ENCODE data around the gene GNB1L.
A peak's percentile ranks its signal among the peaks of the same experiment; 100 is the strongest.

Gene GNB1L

GRCh38 chr22:19875531-19876313 lies 21.0 kb upstream of the GNB1L start:
- no peak for TF ChIP-seq CTCF (IDR thresholded peaks at IDR 0.05; ENCODE audit: low read depth, low read length)
- DNase-seq (ENCODE audit: low read depth, low spot score), result peak; percentile 13
- no peak overlapping the region for H3K4me3 ChIP-seq (ENCODE audit: low read depth, low read length)
- in situ Hi-C loops (cut with HindIII; ENCODE audit: low sequenced_read_pairs), result no loop called here

- no peak for DNase-seq (ENCODE audit: low read depth, low spot score)
Observed at GRCh38 chr22:19875061-19875530, 20.4 kb upstream of the GNB1L start.

GRCh38 chr22:19874307-19875060 lies 19.8 kb upstream of the GNB1L start:
- in situ Hi-C loops (cut with HindIII; ENCODE audit: low sequenced_read_pairs), result no loop called here
- no peak for TF ChIP-seq CTCF (IDR thresholded peaks at IDR 0.05; ENCODE audit: low read depth, low read length)
- no peak for DNase-seq (ENCODE audit: low read depth, low spot score)
- no peak overlapping the region for H3K4me3 ChIP-seq (ENCODE audit: low read depth, low read length)

More at GRCh38 chr22:19875061-19875530, 20.4 kb upstream of the GNB1L start:
- in situ Hi-C loops (cut with HindIII; ENCODE audit: low sequenced_read_pairs), result no loop called here
- no peak overlapping the region for H3K4me3 ChIP-seq (ENCODE audit: low read depth, low read length)
- TF ChIP-seq CTCF (IDR thresholded peaks at IDR 0.05; ENCODE audit: low read depth, low read length), result no peak

- in situ Hi-C loops (cut with HindIII; ENCODE audit: low sequenced_read_pairs), result no loop called here
- no peak for DNase-seq (ENCODE audit: low read depth, low spot score)
- no peak overlapping the region for H3K4me3 ChIP-seq (ENCODE audit: low read depth, low read length)
- no peak for TF ChIP-seq CTCF (IDR thresholded peaks at IDR 0.05; ENCODE audit: low read depth, low read length)
Observed at GRCh38 chr22:19873960-19874306, 19.3 kb upstream of the GNB1L start.

- no peak for DNase-seq (ENCODE audit: low read depth, low spot score)
- no peak for TF ChIP-seq CTCF (IDR thresholded peaks at IDR 0.05; ENCODE audit: low read depth, low read length)
- in situ Hi-C loops (cut with HindIII; ENCODE audit: low sequenced_read_pairs), result no loop called here
- no peak overlapping the region for H3K4me3 ChIP-seq (ENCODE audit: low read depth, low read length)
Observed at GRCh38 chr22:19873138-19873959, 18.7 kb upstream of the GNB1L start.

GRCh38 chr22:19872779-19873137 lies 18.1 kb upstream of the GNB1L start:
- TF ChIP-seq CTCF (IDR thresholded peaks at IDR 0.05; ENCODE audit: low read depth, low read length), result no peak
- no peak for DNase-seq (ENCODE audit: low read depth, low spot score)
- in situ Hi-C loops (cut with HindIII; ENCODE audit: low sequenced_read_pairs), result no loop called here
- no peak overlapping the region for H3K4me3 ChIP-seq (ENCODE audit: low read depth, low read length)

Measured in astrocyte of the spinal cord (primary cell).